Activated T-cell treated with anti-CD3 and anti-CD28 coated beads, Interleukin-2, amount 50 U/mL, for 1 hour (primary cell): Measurements from ENCODE around the gene FNDC7.
"Not testable (repeated sequence)": the region's sequence is repeated elsewhere in the genome, so short reads cannot be mapped to it uniquely, and the experiment has no call there.

Experiments
- DNase-seq: peaks from one replicate; pipeline ENCODE4 v3.0.0-alpha.2; 2020

FNDC7 gene

DNA sequence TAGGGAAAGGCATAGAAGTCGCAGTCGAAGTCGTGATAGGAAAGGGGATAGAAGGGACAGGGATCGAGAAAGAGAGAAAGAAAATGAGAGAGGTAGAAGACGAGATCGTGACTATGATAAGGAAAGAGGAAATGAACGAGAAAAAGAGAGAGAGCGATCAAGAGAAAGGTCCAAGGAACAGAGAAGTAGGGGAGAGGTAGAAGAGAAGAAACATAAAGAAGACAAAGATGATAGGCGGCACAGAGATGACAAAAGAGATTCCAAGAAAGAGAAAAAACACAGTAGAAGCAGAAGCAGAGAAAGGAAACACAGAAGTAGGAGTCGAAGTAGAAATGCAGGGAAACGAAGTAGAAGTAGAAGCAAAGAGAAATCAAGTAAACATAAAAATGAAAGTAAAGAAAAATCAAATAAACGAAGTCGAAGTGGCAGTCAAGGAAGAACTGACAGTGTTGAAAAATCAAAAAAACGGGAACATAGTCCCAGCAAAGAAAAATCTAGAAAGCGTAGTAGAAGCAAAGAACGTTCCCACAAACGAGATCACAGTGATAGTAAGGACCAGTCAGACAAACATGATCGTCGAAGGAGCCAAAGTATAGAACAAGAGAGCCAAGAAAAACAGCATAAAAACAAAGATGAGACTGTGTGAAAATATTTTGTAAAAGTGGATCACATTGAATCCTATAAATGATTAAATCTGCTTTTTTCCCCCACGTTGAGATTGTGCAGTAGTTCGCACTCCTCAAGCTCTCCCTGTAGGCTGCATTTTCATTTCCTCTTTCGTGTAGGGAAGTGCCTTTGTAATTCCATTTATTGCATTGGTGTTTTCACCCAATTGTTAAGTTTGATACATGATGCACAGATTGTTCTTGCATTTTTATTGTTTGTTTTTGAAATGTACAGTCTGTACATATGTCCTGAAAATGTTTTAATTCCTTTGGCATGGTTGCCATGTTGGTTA is 13.1 kb upstream of the FNDC7 start:
- DNase-seq, result no peak

DNA sequence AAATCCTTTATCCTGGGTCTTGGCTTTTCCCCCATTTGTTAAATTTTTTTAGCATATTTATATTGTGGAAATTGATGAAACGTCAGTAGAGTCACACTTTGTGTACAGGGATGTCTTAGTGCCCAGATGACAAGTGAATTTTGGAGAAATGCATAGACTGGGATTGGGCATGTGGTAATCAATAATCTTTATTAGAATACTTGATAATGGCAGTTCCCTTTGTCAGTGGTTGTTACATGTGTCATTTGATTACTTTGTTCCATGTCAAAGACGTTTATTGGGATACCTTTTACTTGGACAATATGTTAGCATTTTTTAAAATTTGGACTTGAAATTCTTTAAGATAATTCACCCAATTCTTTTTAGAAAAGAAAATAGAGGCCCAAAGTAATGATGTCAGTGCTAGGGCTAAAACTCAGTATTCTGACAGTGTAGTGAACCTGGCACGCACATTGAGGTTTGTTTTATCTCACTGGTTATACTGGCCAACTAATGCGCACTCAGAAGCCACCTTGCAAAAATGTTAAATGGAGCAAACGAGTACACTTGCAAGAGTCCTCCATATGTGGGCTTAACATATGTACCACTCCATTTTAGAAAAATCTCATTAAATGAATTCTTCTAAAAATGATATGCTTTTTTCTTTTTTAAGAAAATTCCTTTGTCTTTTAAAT is 11.4 kb upstream of the FNDC7 start:
- no peak for DNase-seq

DNA sequence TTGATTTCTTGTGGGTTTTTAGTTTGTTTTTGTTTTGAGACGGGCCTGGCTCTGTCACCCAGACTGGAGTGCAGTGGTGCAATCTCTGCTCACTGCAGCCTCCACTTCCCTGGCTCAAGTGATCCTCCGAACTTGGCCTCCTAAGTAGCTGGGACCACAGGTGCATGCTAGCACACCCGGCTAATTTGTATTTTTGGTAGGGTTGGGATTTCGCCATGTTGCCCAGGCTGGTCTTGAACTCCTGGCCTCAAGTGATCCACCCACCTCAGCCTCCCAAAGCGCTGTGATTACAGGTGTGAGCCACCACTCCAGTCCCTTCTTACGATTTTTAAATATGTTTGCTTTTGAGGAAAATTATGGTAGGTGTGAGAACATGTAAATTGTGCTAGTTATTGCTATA is 10.6 kb upstream of the FNDC7 start:
- DNase-seq, result not testable (repeated sequence)

DNA sequence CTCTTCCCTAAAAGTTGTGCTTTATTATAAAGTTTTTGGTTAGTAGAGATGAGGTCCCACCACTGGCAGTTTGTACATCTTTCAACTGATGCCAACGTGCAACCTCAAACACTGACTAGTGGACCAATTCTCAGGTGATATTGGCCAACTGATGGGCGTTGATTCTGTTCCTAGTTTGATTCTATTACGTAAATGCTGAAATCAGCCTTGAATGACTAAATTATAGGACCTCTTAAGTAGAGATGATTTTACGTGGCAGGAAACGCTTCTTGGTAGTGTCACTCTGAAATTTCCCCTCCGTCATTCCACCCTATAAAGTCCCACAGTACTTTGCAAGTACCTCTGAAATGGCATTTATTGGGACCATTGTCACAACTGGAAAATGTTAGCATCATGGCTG is 8.8 kb upstream of the FNDC7 start:
- no peak for DNase-seq

DNA sequence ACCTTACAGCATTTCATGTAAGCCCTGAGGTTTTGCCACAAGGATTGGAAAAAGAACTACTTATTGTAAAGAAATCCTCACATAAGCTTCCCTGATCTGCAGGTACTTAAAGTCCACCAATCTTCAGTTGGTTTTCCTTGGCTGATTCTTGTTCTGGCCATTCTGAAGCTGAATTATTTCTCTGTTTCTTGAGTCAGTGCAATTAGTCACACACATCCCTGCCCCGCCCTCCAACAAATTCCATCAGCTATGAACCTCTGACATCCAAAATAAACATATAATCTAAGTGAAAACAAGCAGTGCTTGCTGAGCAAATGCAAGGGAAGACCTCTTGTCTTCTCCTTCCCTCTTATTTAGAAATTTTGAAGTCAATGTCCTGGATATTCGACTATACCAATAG is 8.2 kb upstream of the FNDC7 start:
- DNase-seq, result no peak

DNA sequence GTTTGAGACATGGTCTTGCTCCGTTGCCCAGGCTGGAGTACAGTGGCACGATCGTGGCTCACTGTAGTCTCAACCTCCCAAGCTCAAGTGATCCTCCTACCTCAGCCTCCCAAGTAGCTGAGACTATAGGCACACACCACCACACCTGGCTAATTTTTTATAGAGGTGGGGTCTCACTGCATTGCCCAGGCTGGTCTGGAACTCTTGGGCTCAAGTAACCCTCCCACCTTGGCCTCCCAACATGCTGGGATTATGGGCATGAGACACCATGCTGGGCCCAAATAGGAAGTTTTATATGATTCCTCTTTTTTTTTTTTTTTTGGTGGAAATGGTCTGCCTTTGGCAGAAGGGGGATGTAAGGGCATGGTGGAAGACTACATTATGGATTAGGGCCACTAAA is 6.1 kb upstream of the FNDC7 start:
- no peak for DNase-seq

DNA sequence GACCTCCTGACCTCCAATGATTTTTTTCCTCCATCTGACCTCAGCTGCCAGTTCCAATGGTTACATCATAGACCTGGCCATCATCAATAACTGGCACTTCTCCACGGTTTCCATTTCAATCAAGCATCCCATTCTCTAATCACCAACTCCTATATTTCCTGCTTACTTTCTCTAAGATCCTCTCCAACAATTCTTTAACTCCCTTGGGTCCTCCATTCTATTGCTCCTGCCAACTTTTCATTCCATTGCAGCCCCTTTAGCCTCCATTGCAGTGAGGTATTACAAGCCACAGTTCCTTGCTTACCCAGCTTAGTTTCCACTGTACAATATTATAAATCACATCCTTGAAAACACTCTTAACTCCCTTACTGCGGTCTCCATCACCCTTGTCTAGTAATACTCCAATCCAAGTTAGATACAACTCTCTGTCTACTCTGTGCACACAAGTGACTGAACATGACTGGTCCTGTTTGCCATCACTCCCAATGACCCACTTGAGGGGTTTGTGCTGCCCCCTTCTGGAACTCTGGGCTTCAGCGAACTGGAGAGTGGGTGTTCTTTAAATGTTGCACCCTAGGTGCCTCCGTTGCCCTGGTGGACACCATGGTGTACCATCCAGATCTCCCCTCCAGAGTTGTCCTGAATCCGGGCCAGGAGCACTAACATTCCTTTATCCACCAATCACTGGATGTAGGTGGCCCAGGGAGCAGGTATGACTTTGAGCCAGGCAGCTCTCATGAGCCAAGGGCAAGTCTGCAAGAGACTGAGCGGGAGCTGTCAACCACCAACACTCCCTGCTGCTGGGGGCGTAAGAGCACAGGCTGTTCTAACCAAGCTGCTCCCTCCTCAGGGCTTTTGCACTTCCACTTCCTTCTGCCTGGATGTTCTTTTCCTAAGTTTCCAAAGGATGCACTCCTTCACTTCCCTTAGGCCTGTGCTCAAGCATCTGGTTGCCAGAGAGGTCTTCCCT is 3.7 kb upstream of the FNDC7 start:
- DNase-seq, result peak; percentile 70

DNA sequence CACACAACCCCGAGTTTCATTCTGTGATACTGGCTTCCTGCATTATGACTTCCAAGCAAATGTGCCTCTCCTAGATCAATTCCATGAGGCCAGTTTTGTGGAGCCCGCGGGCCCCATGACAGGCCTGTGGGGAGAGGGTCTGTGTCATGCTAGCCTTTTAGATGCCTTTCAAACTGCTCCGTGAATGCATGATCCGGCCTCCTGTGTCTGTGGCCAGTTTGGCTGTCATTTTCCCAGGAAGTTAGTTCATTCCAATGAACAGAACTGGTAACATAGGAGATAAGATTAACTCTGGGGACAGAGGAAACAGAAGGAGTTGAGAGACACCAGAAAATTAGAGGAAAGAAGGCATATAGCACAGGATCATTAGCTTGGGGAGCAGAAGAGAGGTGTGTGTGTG is 3.2 kb downstream of the FNDC7 start:
- DNase-seq, result no peak

DNA sequence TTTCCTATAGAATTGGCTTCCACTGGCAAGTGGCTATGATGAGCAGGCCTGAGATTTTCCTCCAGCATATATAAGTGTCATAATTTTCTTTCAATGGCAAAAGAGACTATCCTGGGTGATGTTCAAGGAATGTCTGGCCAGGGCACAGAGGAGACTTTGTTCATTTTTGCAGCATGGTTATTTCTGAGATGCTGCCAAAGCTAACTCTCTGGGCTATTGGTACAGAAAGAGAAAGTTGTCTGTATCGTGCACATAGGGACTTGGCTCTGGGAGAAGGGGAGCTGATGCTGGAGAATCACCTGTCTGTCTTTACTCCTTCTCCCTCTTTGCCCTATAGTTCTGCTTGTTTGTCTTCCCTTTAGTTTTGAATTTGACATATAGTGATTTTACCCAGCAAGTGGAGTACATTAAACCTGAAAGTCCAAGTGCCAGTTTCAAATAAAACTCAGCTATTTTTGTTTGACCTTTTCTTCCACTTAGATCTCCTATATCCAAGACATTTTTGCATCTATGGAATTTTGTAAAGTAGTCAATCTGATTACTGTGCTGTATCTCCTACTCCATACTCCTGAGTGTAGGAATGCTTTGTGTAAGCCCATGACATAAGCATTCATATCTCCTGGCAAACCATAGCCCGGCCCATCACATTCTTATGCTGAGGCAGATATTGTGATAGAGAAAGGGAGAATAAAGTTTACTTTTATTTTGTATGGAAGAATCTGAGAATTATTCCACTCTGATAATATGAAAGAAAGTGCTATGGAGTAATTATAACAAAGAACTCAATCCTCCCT is 3.9 kb downstream of the FNDC7 start:
- no peak for DNase-seq

DNA sequence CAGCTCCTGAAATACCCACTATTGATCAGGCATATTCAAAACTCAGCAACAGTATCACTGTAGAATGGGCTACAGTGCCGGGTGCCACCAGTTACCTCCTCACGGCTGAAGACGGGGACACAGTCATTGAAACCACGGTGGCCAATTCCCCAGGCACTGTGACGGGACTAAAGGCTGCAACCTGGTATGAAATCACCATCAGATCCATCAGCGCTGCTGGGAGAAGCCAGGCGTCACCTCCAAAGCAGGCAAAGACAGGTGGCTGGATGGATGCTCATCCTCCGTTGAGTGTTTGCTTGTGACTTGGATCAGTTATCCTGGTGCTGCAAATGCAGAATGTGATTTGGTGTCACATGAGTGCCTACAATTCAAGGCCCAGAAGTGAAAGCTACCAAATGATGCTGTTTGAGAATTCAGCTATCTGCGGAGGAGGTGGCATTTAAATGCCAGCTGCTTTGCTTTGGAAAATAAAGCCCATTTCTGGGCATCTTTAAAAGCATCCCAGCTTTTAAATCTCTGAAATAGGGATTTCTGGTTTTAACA is 5.1 kb downstream of the FNDC7 start:
- DNase-seq, result no peak

DNA sequence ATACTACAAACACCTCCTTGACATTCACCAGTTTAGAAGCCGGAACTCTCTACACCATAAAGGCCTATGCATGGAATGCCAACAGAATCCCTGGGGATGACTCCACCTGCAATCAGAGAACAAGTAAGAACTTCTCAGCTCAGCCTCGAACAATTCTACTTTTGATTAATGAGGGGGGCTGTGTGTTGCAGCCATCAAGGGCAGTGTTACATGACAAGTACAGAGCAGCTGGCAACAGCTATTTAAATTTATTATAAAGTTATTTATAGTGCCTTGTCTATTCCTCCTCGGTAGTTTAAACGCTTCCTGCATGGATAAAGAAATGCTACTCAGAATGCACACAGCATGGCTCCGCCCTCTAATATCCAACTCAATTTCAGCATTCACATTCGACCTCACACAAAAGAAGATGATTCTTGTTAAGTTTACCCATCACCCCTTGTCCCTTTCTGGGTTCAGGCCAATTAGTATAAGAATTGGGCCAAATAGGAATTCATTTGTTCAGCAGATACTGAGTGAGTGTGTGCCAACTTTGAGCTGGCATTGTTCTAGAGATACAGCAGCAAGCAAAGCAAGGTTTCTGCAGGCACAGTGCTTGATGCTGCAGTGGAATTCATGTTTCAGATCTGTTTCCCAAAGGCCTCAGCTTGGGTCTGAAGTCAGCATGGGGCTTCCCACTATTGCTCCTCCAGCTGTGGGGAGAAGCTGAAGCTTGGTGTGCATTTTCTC is 6.4 kb downstream of the FNDC7 start:
- DNase-seq, result no peak

DNA sequence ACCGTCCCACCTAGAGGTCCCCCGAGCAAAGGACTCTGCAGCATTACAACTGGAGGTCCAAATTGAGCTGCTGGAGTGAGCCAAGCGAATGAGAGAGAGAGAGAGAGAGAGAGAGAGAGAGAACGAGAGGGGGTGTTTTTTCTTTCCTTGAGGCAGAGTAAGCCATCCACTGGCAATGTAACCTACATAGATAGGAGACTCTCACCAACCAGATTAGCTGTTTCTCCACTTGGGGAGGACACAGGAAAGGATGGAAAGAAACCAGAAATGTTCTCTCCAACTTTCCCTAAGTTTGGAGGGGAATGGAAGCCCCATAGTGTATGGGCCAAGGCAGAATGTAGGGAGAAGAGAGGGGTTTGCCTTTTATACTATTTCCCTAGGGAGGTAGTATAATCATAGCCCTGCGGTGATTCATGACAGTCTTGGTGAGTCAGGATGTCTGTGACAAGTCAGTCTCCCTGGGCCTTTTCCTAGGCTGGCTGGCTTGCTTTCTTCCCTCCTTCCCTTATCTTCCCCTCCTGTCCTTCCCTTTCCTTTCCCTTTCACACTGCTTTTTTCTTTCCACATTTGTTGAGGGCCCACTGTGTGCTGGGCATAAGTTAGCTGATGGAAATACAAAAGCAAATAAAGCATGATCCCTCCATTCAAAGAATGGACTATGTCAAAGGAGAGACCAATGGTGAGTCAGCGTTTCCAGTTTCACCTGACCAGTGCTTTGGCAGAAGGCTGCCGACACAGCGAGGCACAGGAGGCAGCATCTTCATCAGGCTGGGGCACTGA is 7.1 kb downstream of the FNDC7 start:
- DNase-seq, result no peak

DNA sequence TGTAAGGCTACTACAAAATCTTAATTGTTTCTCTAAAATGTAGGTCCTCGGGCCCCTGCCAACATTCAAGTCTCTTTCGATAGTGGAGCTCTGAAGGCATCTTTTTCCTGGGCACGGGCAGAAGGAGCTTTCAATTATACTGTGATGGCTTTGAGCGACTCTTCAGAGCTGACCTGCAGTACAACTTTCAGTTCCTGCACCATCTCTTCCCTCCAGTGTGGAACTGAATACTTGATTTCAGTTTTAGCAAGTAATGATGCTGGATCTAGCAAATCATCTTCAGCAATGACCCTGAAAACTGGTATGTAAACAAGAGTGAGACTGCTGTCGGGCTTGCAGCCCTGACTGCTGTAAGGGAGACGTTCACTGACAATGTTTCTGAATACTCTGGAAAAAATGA is 9.6 kb downstream of the FNDC7 start:
- no peak for DNase-seq

DNA sequence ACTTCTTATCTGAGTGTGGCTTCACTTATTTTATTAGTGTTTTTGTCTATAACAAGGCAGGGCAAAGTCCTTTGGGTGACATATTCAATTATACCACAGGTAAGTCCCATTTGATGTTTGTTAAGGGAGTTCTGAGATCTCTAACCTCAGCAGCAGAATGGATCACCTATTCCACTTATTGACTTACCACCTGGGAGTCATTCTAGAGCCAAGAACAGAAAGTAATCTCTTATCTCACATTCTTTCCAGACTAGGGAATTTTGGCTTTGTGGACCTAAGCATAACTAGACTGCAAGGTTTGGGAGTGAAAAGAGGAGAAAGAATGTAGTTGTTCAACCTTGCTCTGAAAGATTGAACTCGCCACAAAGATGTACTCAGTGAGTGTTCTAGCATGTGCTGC is 13.2 kb downstream of the FNDC7 start:
- DNase-seq, result no peak

DNA sequence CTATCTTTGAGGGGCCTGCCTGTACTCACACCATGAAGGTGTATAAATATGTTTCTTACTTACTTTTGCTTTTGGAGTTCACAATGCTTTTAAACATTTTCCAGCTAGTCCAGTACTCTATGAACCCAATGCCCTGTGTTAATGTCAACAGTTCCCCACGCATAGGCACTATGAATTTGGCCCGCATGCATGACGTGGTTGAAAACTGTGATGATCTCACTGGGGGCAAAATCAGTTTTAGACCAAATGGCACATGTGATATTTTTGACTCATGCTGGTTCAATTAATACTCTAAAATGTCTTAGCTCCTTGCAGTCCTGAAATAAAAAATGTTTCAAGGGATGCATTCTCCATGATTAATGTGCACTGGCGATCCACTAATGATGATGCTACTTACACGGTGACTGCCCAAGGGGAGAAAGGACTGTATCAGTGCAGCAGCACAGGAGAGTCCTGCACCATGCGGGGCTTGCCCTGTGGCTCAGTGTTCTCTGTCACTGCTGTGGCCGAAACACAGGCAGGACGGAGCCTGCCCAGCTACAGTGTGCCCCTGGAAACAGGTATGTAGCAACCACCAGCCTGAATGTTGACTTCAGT is 15.7 kb downstream of the FNDC7 start:
- DNase-seq, result no peak

DNA sequence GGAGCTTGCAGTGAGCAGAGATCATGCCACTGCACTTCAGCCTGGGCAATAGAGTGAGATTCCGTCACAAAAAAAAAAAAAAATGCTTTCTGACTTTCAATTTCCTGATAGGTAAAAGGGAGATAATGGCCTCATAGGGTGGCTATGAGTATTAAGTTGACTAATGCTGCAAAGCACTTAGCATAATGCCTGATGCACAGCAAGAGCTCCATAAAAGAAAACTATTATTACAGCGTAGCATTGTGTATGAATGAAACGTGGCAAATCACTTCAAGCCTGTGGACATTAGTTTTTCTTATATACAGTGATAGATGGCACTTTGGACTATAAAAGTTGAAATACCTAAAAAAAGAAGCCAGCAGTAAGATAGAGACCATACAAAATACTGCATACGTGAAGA is 16.8 kb downstream of the FNDC7 start:
- no peak for DNase-seq

DNA sequence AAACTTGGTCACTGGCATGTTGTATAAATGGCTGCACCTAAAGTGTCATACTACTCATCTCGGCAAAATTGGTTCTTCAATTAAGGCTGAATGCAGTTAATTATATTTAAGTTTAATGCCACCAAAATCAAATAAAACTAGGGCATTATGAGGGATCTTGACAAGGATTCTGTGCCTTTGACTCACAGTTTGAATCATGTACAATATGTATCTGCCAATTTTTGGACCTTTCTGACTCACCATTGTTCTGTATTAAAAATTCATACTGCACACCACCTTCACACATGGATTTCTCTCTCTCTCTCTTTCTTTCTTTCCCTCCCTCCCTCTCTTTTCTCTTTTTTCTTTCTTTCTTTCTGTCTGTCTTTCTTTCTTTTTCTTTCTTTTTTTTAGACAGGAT is 19.7 kb downstream of the FNDC7 start:
- DNase-seq, result no peak

DNA sequence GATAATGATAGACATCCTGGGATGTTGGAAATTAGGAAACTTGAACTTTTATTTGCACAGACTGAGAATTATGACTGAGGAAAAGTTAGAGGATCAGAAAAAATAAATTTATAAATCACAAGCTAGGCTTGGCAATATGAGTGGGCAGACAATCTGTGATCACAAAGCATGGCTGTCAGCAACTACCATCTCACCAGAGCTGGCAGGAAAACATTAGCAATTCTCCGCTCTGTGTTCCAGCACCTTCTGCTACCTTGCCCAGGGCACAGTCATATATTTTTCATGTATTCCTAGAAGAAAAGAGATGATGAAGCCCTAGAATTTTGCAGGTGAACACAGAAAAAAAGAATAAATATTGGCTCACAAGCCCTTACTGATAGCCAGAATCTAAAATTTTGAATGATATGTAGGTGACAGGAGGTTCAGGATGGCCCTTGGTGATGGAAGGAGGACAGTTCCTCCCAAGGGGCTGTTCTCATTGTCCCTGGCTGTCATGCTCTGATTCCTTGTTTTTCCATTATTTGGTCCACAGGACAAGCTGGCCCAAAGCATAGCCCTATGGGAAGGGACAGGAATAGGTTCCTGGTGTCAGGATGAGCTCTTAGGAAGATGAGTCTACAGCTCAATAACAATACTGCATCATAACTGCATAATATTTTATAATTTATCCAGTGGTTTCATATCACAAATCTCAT is 21.6 kb downstream of the FNDC7 start:
- no peak for DNase-seq

DNA sequence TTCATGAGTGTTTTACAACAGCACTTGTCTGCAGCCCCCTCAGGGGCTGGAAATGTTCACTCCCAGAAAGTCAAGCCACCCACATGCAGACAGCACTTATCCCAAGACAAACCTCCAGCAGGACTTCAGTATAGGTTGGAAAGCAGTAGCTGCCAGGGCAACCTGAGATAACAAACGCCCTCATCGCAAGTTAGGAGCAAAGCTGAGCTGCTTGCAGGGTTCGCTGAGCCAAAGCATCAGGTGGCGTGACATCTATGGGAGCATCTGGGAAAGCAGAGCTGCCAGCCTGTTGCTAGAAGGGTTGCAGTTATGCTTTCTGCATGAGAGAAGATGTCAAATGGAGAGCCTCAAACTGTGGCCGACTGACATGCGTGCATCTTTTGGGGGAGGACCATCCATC is 29.5 kb downstream of the FNDC7 start:
- DNase-seq, result no peak
